GM19240 (cell line): Measurements from ENCODE around the gene KLRK1.
"Not testable (repeated sequence)": the region's sequence is repeated elsewhere in the genome, so short reads cannot be mapped to it uniquely, and the experiment has no call there.

Experiments used
- DNase-seq: peaks from one replicate; pipeline ENCODE4 v3.0.0; 2011; ENCODE audit warnings: low spot score; ENCODE audit not compliant: insufficient read length

The KLRK1 gene

GRCh38 chr12:10388624-10389413, 1.0 kb downstream of the KLRK1 start:
- DNase-seq = no peak

DNA sequence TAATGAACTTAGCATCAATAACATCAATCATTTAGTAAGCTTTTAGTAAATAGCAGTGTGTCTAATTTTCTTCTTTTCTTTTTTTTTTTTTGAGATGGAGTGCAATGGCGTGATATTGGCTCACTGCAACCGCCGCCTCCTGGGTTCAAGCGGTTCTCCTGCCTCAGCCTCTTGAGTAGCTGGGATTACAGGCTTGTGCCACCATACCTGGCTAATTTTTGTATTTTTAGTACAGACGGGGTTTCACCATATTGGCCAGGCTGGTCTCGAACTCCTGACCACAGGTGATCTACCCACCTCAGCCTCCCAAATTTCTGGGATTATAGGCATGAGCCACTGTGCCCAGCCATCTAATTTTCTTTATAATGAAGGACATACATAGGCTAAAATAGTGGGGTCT, 2.3 kb downstream of the KLRK1 start:
- not testable (repeated sequence) for DNase-seq

- DNase-seq = no peak
Observed at GRCh38 chr12:10386857-10387256, 3.0 kb downstream of the KLRK1 start.

DNA sequence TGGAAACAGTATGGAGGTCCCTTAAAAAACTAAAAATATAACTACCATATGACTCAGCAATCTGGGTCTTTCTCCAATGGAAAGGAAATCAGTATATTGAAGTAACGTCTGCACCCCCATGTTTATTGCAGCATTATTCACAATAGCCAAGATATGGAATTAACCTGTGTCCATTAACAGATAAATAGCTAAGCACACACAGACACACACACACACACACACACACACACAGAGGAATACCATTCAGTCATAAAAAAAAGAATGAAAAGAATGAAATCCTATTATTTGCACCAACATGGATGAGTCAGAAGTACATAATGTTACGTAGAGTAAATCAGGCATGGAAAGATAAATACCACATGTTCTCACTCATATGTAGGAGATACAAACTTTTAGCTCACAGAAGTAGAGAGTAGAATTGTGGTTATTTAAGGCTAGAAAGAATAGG, 4.7 kb downstream of the KLRK1 start:
- DNase-seq = no peak

- no peak for DNase-seq
Observed at GRCh38 chr12:10384191-10384590, 5.7 kb downstream of the KLRK1 start.

DNA sequence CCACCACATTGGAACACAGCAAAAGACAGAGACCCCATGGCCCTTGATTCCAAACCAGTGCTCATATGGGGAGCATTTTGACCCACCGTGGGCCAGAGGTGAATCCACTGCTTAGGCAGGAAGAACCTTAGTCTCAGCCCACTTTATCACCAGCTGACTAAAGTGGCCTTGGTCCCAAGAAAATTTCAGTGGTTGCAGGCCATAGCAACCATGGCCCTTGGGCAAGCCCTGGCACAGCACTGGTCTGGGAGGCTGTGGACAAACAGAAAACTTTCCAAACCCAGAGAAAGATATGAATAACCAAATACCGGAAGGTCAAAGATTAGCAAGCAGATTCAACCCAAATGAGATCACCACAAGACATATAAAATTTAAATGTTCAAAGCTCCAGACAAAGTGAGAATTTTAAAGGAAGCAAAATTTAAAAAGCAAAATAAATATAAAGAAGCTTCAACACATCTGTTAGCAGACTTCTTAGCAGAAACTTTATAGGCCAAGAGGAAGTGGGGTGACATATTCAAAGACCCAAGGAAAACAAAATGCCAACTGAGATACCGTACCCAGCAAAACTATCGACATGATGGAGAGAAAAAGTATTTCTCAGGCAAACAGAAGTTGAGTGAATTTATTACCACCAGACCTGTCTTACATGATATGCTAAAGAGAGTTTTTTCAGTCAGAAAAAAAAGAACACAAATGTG, 7.8 kb downstream of the KLRK1 start:
- DNase-seq = no peak

DNA sequence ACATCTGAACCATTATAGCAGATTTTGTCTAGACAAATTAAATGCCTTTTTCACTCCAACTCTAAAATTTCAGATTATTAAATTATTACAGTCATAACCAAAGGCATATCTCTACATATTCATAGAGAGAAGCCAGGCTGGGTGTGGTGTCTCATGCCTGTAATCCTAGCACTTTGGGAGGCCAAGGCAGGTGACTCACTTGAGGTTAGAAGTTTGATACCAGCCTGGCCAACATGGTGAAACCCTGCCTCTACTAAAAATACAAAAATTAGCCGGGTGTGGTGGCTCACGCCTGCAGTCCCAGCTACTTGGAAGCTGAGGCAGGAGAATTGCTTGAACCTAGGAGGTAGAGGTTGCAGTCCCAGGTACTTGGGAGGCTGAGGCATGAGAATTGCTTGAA, 11.1 kb downstream of the KLRK1 start:
- not testable (repeated sequence) for DNase-seq

DNA sequence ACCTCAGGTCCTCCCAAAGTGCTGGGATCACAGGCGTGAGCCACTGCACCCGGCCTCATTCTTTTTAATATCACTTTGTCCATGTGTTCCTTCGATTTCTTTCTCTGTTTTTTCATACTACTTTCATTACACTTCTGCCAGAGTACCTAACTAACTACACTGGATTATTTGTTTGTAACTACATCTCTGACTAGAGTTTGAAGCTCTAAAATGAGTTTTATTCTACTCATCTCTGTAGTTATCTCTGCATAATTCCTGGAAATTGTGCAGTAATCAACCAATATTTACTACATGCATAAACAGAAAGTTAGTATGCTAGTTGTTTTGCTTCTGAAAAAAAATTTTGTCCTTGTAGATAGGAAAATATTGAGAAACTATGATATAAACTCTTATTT, 15.2 kb downstream of the KLRK1 start:
- no peak for DNase-seq

GRCh38 chr12:10372559-10372958, 17.3 kb downstream of the KLRK1 start:
- DNase-seq = no peak

DNA sequence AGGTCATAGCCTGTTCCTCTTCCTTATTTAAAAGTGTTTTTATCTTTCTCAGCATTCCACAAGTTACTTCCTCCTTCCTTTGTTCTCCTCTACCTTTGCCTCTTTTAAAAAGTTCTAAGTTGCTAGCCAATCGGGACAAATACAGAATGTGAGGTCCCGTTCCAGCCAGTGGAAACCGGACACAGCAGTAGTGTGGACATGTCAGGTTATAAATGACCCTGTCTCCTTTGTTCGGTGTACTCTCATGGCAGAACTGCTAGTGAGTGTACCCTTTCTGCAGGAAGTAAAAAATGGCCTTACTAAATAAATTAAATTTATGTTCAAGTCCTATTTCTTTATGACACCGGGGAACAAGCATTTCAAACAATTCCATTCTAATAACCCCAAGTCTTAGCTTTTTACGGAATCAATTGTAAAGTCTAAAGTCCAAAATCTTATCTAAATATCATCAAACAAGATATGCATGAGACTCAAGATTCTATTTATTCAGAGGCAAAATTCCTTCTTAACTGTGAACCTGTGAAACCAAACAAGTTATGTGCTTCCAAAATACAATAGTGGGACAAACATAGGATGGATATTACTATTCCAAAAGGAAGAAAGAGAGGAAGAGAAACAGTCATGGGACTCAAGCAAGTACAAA, 17.8 kb downstream of the KLRK1 start:
- DNase-seq = not testable (repeated sequence)

- DNase-seq = no peak
Observed at GRCh38 chr12:10369557-10370415, 20.1 kb downstream of the KLRK1 start.

- no peak for DNase-seq
Observed at GRCh38 chr12:10368206-10369171, 21.4 kb downstream of the KLRK1 start.

DNA sequence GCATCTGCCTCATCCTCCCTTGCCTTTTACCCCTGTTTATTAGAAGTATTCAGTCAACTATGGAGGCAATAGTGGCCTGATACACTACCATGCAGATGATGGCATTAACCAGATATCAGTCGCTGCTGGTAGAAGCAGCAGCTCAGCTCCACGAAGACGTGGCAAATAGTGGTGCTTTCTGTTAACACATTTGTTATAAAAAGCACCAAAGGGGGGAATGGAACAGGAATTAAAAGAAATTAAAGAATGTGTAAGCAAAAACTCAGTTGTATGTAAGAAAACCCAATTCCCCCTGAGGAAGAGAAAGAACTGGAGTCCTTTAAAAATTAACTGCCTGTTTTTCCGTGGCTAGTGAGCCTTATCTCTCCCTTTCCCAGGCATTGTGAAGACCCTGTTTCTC, 22.1 kb downstream of the KLRK1 start:
- DNase-seq = not testable (repeated sequence)

DNA sequence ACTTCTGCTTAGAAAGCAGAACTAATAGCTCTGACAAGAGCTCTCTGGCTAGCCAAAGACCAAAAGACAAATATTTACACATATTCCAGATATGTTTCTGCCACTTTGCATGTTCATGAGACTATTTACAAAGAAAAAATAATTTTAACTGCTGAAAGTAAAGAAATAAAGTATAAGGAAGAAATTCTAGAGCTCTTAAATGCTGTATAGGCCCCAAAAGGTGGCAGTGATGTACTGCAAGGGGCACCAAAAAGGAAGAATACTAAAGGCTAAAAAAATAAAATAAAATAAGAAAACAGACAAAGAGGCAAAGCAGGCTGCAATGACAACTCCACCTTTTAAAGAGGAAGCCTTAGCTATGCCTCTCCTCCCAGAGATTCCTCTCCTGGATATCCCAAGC, 23.0 kb downstream of the KLRK1 start:
- no peak for DNase-seq

GRCh38 chr12:10365696-10366405, 24.0 kb downstream of the KLRK1 start:
- DNase-seq = no peak

DNA sequence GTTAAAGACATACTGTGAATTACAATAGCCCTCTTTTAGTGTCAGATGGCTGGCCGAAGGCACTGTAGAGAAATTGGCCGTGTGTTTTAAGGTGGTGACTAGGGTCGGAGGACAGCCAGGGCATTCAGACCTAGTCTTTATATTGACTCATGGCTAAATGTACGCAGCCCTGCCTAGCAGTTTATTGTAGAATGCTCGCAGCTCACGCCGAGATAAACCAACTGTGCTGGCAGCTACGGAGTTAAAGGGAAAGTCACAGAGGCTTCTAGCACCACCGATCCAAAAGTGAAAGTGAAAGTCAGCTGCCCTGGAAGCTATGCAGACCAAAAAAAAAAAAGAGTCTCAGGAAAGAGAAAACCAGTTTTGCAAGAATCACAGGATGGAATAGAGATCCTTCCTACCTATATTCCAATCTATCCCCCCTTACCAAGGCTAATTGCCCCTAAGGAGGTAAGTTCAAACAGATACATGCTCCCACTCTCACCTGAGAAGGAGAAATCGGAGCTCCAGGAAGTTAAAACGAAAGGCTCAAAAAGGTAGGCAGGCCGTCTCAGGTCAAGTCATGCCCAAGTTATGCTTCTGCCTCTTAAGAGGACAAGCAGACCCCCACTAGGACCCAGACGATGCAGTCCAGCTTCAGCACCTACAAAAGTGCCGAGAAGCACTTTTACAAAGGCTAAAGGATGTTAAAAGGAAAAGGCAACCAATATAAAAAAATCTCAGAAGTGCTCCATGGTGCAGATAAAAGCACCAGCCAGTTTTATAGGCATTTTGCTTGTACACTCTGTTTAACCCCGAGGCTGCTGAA, 24.8 kb downstream of the KLRK1 start:
- peak; percentile 19 for DNase-seq

- DNase-seq = peak; percentile 14
Observed at GRCh38 chr12:10363914-10364814, 25.7 kb downstream of the KLRK1 start.

DNA sequence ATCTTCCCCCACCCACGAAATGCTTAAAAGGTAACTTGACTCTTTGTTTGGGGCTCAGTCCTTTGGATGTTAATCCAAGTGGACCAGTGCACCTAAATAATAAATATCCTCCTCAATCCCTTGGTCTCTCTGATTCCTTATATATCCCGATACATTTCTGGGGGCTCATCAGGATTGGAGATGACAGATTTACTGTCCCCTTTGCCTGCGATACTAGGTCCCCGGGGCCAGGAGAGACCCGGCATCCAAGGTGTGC, 26.3 kb downstream of the KLRK1 start:
- DNase-seq = no peak
